HepG2 (cell line): Measurements from ENCODE around the gene NOL4L. TPM values are rescaled to one million over a fixed set of nuclear protein-coding genes. Genes with fewer than 3 reads are reported as not detected.

Experiments used
- FIP1L1 ChIP-seq: fragments of 200-400 bp; formaldehyde crosslinking; IDR thresholded peaks from 2 replicates; pipeline ENCODE4 v1.6.1; 2018; ENCODE audit warnings: low read depth, mild to moderate bottlenecking, low read length, moderate library complexity, borderline replicate concordance; ENCODE audit not compliant: insufficient read depth
- HNF4G ChIP-seq, 2 experiments: sonication (generic) in 1 of 2; formaldehyde crosslinking in 1 of 2; IDR thresholded peaks; 2 replicates each; pipeline versions ENCODE4 v1.4.0 to v1.6.1; 2011 to 2020; ENCODE audit warnings: borderline replicate concordance in 2 of 2, low read depth in 2 of 2, mild to moderate bottlenecking in 2 of 2, low read length in 1 of 2, missing genetic modification reagents in 1 of 2, moderate library complexity in 1 of 2
- HNRNPUL1 ChIP-seq: fragments of 200-400 bp; formaldehyde crosslinking; IDR thresholded peaks from 2 replicates; pipeline ENCODE4 v1.6.1; 2017; ENCODE audit warnings: low read depth, mild to moderate bottlenecking, low read length, moderate library complexity
- KLF16 ChIP-seq, 2 experiments: sonication (generic) in 1 of 2; formaldehyde crosslinking in 1 of 2; IDR thresholded peaks; 2 replicates each; pipeline versions ENCODE4 v1.6.1 to v1.8.0; 2016 to 2023; ENCODE audit warnings: missing genetic modification reagents in 2 of 2, missing compliant biosample characterization in 1 of 2
- MEIS2 ChIP-seq: sonication (generic); formaldehyde crosslinking; IDR thresholded peaks from 2 replicates; pipeline ENCODE4 v1.9.0; 2021; ENCODE audit warnings: mild to moderate bottlenecking, missing genetic modification reagents
- MIER3 ChIP-seq: IDR thresholded peaks from 2 replicates; pipeline ENCODE4 v1.6.1; 2016; ENCODE audit warnings: missing compliant biosample characterization, borderline replicate concordance
- NFE2L2 ChIP-seq: fragments of 150-350 bp; IDR thresholded peaks from 2 replicates; pipeline ENCODE4 v1.6.1; 2014; ENCODE audit warnings: low read length
- SIX4 ChIP-seq: sonication (generic); formaldehyde crosslinking; IDR thresholded peaks from 2 replicates; pipeline ENCODE4 v1.4.0; 2020; ENCODE audit warnings: missing genetic modification reagents
- SMAD9 ChIP-seq: sonication (generic); formaldehyde crosslinking; IDR thresholded peaks from 2 replicates; pipeline ENCODE4 v1.5.1; 2020; ENCODE audit warnings: mild to moderate bottlenecking, missing genetic modification reagents
- SRF ChIP-seq: IDR thresholded peaks from 2 replicates; pipeline ENCODE4 v1.6.1; 2011; ENCODE audit warnings: mild to moderate bottlenecking, low read depth, low read length, moderate library complexity
- THAP11 ChIP-seq: IDR thresholded peaks from 2 replicates; pipeline ENCODE4 v1.6.1; 2016; ENCODE audit warnings: missing biosample characterization, missing genetic modification reagents
- U2AF1 ChIP-seq: fragments of 200-400 bp; formaldehyde crosslinking; optimal IDR thresholded peaks from 2 replicates; pipeline ENCODE3; 2017; ENCODE audit warnings: mild to moderate bottlenecking, low read depth, low read length
- ZBTB38 ChIP-seq: sonication (generic); formaldehyde crosslinking; IDR thresholded peaks from 2 replicates; pipeline ENCODE4 v1.5.1; 2020; ENCODE audit warnings: mild to moderate bottlenecking, missing genetic modification reagents
- ZNF180 ChIP-seq: sonication (generic); formaldehyde crosslinking; IDR thresholded peaks from 2 replicates; pipeline ENCODE4 v1.4.0; 2020; ENCODE audit warnings: low read depth, missing genetic modification reagents, borderline replicate concordance
- ZNF205 ChIP-seq: IDR thresholded peaks from 2 replicates; pipeline ENCODE4 v1.6.1; 2018; ENCODE audit warnings: missing biosample characterization, missing genetic modification reagents
- ZNF263 ChIP-seq: sonication (generic); formaldehyde crosslinking; IDR thresholded peaks from 2 replicates; pipeline ENCODE4 v1.4.0; 2020; ENCODE audit warnings: missing genetic modification reagents
- ZNF331 ChIP-seq: sonication (generic); formaldehyde crosslinking; IDR thresholded peaks from 2 replicates; pipeline ENCODE4 v1.4.0; 2020; ENCODE audit warnings: missing genetic modification reagents
- ZNF33B ChIP-seq: sonication (generic); formaldehyde crosslinking; IDR thresholded peaks from 2 replicates; pipeline ENCODE4 v1.5.1; 2020; ENCODE audit warnings: mild to moderate bottlenecking, missing genetic modification reagents
- ZNF44 ChIP-seq: sonication (generic); formaldehyde crosslinking; IDR thresholded peaks from 2 replicates; pipeline ENCODE4 v1.5.1; 2020; ENCODE audit warnings: mild to moderate bottlenecking, missing genetic modification reagents
- ZNF460 ChIP-seq: sonication (generic); formaldehyde crosslinking; IDR thresholded peaks from 2 replicates; pipeline ENCODE4 v1.5.1; 2020; ENCODE audit warnings: missing genetic modification reagents, mild to moderate bottlenecking, borderline replicate concordance
- ZNF567 ChIP-seq: sonication (generic); formaldehyde crosslinking; IDR thresholded peaks from 2 replicates; pipeline ENCODE4 v1.8.1; 2023; ENCODE audit warnings: mild to moderate bottlenecking, missing genetic modification reagents, borderline replicate concordance
- ZNF780A ChIP-seq: sonication (generic); formaldehyde crosslinking; IDR thresholded peaks from 2 replicates; pipeline ENCODE4 v1.8.0; 2022; ENCODE audit warnings: mild to moderate bottlenecking, missing genetic modification reagents, moderate library complexity
- ZSCAN22 ChIP-seq: sonication (generic); formaldehyde crosslinking; IDR thresholded peaks from 2 replicates; pipeline ENCODE4 v1.4.0; 2020; ENCODE audit warnings: mild to moderate bottlenecking, missing genetic modification reagents
- ZSCAN9 ChIP-seq: IDR thresholded peaks from 2 replicates; pipeline ENCODE4 v1.6.1; 2016; ENCODE audit warnings: borderline replicate concordance
- polyA plus RNA-seq, 8 experiments: library from polyadenylated mRNA; depleted of rRNA in 3 of 8; stranded (reverse) in 7 of 8; unstranded in 1 of 8; fragments of >200 nt; fragmentation: Illumina TruSeq in 4 of 8; extraction: Trizol in 4 of 8; gene quantifications; 2 replicates each; pipeline versions ENCODE4 v1.2.1 to v1.2.3, GENCODE V29; 2011 to 2016; ENCODE audit warnings: low read depth in 4 of 8, missing spikeins in 1 of 8, mixed read lengths in 1 of 8; ENCODE audit not compliant: insufficient read depth in 1 of 8
- total RNA-seq, 5 experiments: library from RNA; depleted of rRNA; stranded (reverse); fragments of >200 nt; fragmentation: Illumina TruSeq; extraction: Trizol; gene quantifications; 2 replicates each; pipeline ENCODE4 v1.2.3, GENCODE V29; 2016; ENCODE audit warnings: low read depth in 1 of 5
- TF ChIP-seq, protein P1 (sequence below): sonication (generic); formaldehyde crosslinking; IDR thresholded peaks from 2 replicates; pipeline ENCODE4 v1.5.0; 2020; ENCODE audit warnings: mild to moderate bottlenecking, missing genetic modification reagents
- TF ChIP-seq, protein P2 (sequence below): sonication (generic); formaldehyde crosslinking; IDR thresholded peaks from 2 replicates; pipeline ENCODE4 v1.8.0; 2022; ENCODE audit warnings: missing genetic modification reagents, low read depth, mild to moderate bottlenecking, borderline replicate concordance
- TF ChIP-seq, protein P3 (sequence below), 2 experiments: fragments of 450-650 bp in 1 of 2; sonication (generic) in 1 of 2; formaldehyde crosslinking; IDR thresholded peaks; 2 replicates each; pipeline versions ENCODE4 v1.5.0 to v1.8.0; 2020 to 2022; ENCODE audit warnings: mild to moderate bottlenecking in 1 of 2, missing genetic modification reagents in 1 of 2
- TF ChIP-seq, protein P4 (sequence below): sonication (generic); formaldehyde crosslinking; IDR thresholded peaks from 2 replicates; pipeline ENCODE4 v1.4.0; 2020; ENCODE audit warnings: missing genetic modification reagents

NOL4L gene
- total and polyA plus RNA-seq, 2 of the 13 experiments (the other 11 are each of a cell fraction or from before 2014, with no cell fraction given) = 16.6 to 35.4 TPM

DNA sequence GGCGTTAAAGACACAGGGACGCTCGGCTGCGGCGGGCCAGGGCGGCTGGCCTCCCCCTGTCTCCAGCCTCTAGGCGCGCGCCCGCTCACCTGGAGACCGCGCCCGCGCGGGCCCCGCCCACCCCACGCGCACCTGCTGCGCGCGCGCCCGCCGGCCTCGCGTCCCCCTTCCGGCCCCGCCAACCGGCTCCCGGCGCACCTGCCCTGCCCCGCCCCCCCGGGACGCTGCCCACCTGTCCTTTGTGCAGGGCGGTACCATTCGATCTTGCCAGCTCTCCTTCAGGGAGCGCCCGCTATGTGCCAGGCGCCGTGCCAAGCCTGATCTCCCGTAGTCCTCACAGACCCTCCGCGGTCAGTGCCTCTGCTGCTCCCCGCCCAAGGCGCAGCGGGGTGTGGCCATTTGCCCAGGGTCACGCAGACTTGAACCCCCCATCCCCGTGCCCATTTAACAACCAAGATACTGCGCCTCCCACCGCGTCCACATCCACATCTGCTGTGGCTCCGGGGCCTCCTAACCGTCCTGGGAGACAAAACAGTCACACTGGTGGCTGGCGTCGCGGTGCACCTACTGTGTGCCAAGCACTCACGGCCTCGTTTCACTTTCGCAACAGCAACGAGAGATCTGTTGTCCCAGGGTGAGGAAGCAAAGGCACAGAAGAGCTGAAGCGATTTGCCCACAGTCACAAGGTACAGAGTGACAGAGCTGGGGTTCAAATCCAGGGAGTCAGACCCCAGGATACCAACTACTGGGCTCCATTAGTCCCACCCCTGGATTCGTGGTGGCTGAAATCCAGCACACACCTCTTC, 48.1 kb downstream of the NOL4L start (continued):
- no peak for TF ChIP-seq ZNF263 (CRISPR knock-in tag)
- no peak for TF ChIP-seq U2AF1
- no peak for TF ChIP-seq HNRNPUL1
- TF ChIP-seq NFE2L2 = no peak
- TF ChIP-seq ZSCAN9 (CRISPR knock-in tag) = no peak
- no peak for TF ChIP-seq MIER3 (CRISPR knock-in tag)
- TF ChIP-seq THAP11 (CRISPR knock-in tag) = no peak
- TF ChIP-seq, protein P1, sequence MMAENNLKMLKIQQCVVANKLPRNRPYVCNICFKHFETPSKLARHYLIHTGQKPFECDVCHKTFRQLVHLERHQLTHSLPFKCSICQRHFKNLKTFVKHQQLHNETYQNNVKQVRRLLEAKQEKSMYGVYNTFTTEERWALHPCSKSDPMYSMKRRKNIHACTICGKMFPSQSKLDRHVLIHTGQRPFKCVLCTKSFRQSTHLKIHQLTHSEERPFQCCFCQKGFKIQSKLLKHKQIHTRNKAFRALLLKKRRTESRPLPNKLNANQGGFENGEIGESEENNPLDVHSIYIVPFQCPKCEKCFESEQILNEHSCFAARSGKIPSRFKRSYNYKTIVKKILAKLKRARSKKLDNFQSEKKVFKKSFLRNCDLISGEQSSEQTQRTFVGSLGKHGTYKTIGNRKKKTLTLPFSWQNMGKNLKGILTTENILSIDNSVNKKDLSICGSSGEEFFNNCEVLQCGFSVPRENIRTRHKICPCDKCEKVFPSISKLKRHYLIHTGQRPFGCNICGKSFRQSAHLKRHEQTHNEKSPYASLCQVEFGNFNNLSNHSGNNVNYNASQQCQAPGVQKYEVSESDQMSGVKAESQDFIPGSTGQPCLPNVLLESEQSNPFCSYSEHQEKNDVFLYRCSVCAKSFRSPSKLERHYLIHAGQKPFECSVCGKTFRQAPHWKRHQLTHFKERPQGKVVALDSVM (CRISPR knock-in tag) = no peak
- no peak for TF ChIP-seq SRF
- no peak for TF ChIP-seq ZNF780A (CRISPR knock-in tag)
- no peak for TF ChIP-seq ZNF331 (CRISPR knock-in tag)
- 0 out of 2 replicates have a peak, but pooled peaks have one; percentile 31 for TF ChIP-seq ZNF567
- 0 out of 2 replicates have a peak, but pooled peaks have one; percentile 17 for TF ChIP-seq ZNF44 (CRISPR knock-in tag)
- TF ChIP-seq ZNF205 (CRISPR knock-in tag) = no peak; the same call in 1 of the 2 replicates
- TF ChIP-seq ZNF460 (CRISPR knock-in tag) = no peak
- TF ChIP-seq, protein P2, sequence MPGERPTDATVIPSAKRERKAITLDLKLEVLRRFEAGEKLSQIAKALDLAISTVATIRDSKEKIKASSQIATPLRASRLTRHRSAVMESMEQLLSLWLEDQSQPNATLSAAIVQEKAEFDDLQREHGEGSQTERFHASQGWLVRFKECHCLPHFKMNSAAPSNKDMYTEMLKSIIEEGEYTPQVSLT = no peak
- TF ChIP-seq SMAD9 = no peak
- no peak for TF ChIP-seq FIP1L1
- TF ChIP-seq, protein P3, sequence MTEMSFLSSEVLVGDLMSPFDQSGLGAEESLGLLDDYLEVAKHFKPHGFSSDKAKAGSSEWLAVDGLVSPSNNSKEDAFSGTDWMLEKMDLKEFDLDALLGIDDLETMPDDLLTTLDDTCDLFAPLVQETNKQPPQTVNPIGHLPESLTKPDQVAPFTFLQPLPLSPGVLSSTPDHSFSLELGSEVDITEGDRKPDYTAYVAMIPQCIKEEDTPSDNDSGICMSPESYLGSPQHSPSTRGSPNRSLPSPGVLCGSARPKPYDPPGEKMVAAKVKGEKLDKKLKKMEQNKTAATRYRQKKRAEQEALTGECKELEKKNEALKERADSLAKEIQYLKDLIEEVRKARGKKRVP (CRISPR knock-in tag; IDR thresholded peaks at IDR 0.05) = no peak
- no peak for TF ChIP-seq SIX4 (CRISPR knock-in tag)
- no peak for TF ChIP-seq ZSCAN22 (CRISPR knock-in tag)
- TF ChIP-seq ZNF33B (CRISPR knock-in tag) = no peak
- no peak for TF ChIP-seq KLF16 (CRISPR knock-in tag; IDR thresholded peaks at IDR 0.05)
- no peak for TF ChIP-seq MEIS2 (CRISPR knock-in tag)
- no peak for TF ChIP-seq HNF4G (IDR thresholded peaks at IDR 0.05; ENCODE audit: borderline replicate concordance, low read depth, low read length)
- no peak for TF ChIP-seq HNF4G (CRISPR knock-in tag; IDR thresholded peaks at IDR 0.05; ENCODE audit: borderline replicate concordance, low read depth)
- TF ChIP-seq ZNF180 (CRISPR knock-in tag) = no peak
- TF ChIP-seq, protein P4, sequence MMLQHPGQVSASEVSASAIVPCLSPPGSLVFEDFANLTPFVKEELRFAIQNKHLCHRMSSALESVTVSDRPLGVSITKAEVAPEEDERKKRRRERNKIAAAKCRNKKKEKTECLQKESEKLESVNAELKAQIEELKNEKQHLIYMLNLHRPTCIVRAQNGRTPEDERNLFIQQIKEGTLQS (CRISPR knock-in tag) = no peak
- TF ChIP-seq ZBTB38 = peak; percentile 93
